Fibroblast of skin of right quadriceps (primary cell): ENCODE results near the gene GALNT11.
"Not testable (repeated sequence)": the region's sequence is repeated elsewhere in the genome, so short reads cannot be mapped to it uniquely, and the experiment has no call there.

Experiments used
- DNase-seq: peaks from one replicate; pipeline ENCODE4 v3.0.0-alpha.2; 2013

Gene GALNT11

DNA sequence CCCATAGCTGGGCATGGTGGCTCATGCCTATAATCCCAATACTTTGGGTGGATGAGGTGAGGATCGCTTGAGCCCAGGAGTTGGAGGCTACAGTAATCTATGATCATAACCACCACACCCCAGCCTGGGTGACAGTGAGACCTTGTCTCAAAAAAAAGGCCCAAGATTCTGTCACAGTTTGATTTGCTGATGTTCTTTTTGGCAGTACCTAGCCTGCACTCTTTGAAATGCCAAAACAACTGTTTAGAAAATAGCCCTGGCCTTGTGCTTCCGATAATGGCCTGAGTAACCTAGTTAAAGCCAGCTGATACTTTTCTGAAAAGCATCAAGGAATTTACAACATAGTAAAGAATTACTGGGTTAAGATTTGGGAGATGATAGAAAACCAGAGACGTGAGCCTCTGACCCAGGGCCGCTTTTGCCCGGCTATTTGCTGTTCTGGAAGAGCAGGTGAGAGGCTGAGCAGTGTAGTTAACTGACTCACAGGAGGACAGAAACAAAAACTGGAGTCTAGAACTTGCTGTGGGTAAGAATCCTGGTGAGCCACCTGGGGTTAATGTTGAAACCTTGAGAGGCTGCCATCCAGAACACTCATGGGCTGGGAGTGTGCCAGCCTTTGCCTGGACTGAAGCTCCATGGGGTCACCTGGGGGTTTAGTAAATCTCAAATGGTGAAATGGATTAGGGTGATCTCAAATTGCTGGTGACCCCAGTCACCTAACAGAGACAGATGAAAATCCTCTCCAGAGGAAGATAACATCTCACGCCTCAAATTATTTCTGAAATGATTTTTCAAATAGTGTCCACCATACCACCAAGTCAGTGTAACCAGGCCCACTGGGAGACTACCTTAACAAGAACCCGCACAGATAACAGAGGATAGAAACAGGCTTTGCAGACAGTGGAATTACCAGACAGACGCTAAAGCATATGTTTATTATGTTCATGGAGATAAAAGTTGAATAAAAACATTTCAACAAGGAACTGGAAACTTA is 51.8 kb downstream of the GALNT11 start:
- no peak for DNase-seq

DNA sequence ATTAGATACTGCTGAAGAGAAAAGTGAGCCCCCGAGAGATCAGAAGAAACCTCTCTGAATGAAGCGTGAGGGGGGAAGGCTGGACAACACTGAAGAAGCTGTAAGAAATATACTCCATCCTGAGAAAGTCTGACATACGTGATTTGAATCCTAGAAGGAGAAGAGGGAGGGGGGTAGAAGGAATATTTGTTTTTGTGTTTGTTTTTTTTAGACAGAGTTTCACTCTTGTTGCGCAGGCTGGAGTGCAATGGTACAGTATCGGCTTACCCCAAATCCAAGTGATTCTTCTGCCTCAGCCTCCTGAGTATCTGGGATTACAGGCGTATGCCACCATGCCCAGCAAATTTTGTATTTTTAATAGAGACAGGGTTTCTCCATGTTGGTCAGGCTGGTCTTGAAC is 52.6 kb downstream of the GALNT11 start:
- no peak for DNase-seq

- no peak for DNase-seq
Measured at GRCh38 chr7:152078786-152079185, 53.3 kb downstream of the GALNT11 start.

GRCh38 chr7:152081088-152081487 is 55.6 kb downstream of the GALNT11 start:
- no peak for DNase-seq

DNA sequence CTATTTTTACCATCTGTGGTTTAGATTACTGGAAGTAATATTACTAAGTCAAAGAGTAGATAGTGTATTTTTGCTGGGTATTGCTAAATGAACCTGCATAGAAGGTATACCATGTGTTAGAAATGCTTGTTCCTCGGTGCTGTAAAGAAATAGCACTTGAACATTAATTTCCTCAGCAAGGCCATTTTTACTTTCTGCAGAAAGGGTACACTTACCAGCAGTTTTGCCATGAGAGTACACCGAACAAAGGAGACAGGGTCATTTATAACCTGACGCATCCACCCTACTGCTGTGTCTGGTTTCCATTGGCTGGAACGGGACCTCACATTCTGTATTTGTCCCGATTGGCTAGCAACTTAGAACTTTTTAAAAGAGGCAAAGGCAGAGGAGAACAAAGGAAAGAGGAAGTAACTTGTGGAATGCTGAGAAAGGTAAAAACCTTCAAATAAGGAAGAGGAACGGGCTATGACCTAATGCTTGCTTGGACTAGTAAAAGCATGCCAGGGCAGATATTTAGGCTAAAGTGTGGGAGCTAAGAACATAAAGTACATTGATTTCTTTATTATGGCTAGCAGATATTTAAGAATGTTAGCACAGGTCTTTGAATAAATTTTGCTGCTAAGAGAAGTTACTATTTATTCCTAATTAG is 56.7 kb downstream of the GALNT11 start:
- not testable (repeated sequence) for DNase-seq

DNA sequence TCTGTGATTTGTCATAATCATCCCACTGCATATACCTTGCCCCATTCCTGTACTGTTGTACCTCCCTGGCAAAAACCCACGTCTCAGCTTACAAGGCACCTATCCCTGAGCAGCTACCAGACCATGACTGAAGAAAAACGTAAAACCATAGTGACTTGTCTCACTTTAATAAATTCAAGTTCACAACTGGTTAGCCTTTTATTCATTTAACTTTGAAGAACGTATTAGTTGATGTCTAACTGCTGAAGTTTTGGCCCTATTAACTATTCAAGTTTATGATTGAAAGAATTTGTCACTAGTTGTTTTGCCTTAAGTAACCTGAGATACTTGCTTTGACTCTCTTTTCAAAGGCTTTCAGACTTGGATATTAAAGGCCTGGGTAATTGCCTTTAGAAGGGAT is 59.7 kb downstream of the GALNT11 start:
- no peak for DNase-seq

- DNase-seq, result no peak
Measured at GRCh38 chr7:152086513-152086912, 61.0 kb downstream of the GALNT11 start.

- no peak for DNase-seq
Measured at GRCh38 chr7:152089183-152089582, 63.7 kb downstream of the GALNT11 start.

DNA sequence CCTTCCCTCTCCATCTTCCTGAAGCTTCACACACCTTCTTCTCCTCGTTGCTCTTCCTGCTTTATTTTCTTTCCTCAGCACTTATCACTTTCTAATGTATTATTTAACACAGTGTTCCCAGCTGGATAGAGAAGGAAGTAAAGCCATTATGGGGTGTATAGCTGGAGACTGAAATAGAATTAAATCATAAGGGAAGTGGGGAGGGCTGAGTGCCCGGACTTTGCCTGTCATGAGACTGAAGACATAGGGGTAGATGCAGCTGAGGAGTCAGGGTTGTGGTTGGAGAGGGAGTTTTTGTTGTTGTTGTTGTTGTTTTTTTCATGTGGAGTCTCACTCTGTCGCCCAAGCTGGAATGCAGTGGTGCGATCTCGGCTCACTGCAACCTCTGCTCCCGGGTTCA is 65.3 kb downstream of the GALNT11 start:
- no peak for DNase-seq

GRCh38 chr7:152093717-152094116 is 68.2 kb downstream of the GALNT11 start:
- DNase-seq, result no peak

- no peak for DNase-seq
Measured at GRCh38 chr7:152095771-152096170, 70.3 kb downstream of the GALNT11 start.

DNA sequence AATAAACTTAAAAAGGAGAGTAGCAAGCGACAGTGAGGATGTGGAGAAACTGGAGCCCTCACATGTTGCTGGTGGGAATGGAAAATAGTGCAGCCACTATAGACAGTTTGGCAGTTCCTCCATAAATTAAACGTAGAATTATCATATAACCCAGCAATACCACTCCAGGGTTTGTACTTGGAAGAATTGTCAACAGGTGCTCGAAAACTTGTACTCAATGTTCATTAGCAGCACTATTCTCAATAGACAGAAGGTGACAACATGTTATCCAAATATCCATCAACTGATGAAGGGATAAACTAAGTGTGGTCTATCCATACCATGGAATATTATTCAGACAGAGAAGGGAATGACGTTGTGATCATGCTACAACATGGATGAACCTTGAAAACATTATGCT is 71.9 kb downstream of the GALNT11 start:
- DNase-seq, result no peak

DNA sequence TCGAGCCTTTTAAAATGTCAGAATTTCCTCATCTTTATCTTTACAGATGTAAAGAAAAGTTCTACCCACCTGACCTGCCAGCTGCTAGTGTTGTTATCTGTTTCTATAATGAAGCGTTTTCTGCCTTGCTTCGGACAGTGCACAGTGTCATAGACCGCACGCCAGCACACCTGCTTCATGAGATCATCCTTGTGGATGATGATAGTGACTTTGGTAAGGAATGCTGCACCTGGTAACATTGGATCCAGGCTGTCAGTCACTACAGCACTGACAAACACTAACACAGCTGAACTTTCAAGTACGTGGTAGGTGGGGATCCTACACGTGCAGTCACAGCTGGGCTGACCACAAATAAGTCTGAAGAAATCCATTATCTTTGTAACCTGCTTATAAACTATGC is 77.6 kb downstream of the GALNT11 start:
- no peak for DNase-seq

GRCh38 chr7:152103691-152104090 is 78.2 kb downstream of the GALNT11 start:
- DNase-seq, result no peak

GRCh38 chr7:152105205-152105604 is 79.7 kb downstream of the GALNT11 start:
- no peak for DNase-seq

DNA sequence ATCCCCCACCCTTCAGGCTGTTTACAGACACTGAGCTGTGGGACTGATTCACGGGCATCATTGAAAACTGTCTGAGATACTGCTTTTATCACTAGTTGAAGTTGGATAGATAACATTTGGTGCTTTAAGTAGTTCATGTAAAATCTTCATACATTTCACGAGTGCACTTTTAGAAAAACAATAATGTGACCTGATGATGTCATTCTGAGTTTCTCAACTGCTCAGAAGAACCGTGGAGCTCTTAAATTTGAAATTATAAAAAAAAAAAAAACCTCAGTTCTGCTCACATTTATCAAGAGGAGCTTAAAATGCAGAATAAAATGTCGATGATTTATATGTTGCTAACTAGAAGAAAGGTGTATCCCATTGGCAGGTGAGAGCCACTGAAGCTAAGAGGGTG is 81.5 kb downstream of the GALNT11 start:
- no peak for DNase-seq

- no peak for DNase-seq
Measured at GRCh38 chr7:152107945-152108344, 82.5 kb downstream of the GALNT11 start.

GRCh38 chr7:152108359-152108758 is 82.9 kb downstream of the GALNT11 start:
- no peak for DNase-seq

GRCh38 chr7:152112829-152113228 is 87.4 kb downstream of the GALNT11 start:
- DNase-seq, result no peak

GRCh38 chr7:152115021-152115718 is 89.7 kb downstream of the GALNT11 start:
- DNase-seq, result no peak

DNA sequence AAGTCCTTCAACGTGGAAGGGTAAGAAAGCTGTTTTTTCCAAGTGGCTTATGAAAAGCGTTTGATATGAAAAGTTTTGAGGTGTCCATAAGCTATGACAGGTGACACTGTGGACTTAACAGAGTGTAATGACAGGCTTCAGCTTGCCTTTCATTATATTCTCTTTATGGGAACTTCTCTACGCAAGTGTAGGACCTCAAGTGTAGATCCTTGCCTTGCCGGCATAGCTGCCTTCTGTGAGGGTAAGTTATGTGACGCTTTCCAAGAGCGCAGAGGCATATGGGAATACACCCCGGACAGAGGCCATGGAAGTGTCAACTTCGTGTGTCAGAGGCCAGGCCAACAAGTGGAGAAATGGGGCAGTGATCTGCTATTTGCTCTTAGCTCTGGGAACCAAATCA is 91.9 kb downstream of the GALNT11 start:
- DNase-seq, result no peak

- DNase-seq, result no peak
Measured at GRCh38 chr7:152120210-152120609, 94.7 kb downstream of the GALNT11 start.

DNA sequence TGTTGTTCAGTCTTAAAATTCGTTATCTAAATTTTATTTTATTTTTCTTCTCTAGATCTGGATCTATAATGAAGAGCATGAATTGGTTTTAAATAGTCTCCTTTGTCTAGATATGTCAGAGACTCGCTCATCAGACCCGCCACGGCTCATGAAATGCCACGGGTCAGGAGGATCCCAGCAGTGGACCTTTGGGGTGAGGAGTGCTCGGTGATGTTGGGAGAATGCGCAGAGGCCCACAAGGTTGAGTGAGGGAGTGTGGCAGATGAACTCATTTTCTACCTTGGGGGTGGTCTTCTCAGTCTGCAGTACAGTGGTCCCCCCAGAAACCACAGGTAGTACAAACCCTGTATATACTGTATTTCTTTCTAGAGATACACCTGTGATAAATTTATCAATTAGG is 95.3 kb downstream of the GALNT11 start:
- no peak for DNase-seq

DNA sequence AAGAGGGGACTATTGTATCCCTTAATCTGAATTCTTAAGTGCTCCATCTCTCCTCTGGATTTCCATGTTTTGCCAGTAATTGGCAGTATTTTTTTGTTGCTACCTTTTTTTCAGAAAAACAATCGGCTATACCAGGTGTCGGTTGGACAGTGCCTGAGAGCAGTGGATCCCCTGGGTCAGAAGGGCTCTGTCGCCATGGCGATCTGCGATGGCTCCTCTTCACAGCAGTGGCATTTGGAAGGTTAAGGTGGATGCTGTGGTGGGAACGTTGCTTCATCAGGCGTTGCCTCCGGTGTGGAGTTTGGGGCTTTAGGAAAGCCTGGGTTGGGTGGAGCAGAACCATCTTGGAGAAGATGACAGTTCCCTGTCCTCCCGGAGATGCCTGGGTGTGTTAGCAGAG is 96.0 kb downstream of the GALNT11 start:
- DNase-seq, result no peak
